ENCODE measurements around the gene IL2RA. TPM values are rescaled to one million over a fixed set of nuclear protein-coding genes. Genes with fewer than 3 reads are reported as not detected.

IL2RA gene
- total RNA-seq, 1 experiment from 2014 or later = not detected

GRCh38 chr10:6100370-6100769 lies 38.2 kb upstream of the IL2RA start:
- no peaks in the 10 kb centered on the region for H3K27me3 ChIP-seq (ENCODE audit: insufficient read depth, low read length)
- no peak overlapping the region for H2BK5ac ChIP-seq (ENCODE audit: insufficient read length, low read length)
- no peak overlapping the region for H3K4ac ChIP-seq (ENCODE audit: low read depth, low read length)
- H2AFZ ChIP-seq (ENCODE audit: low read length) = no peak overlapping the region
- H3K9me3 ChIP-seq (ENCODE audit: control insufficient read depth, low read depth, low read length) = no peaks in the 10 kb centered on the region
- no peak overlapping the region for H2BK12ac ChIP-seq (ENCODE audit: insufficient read length, low read depth, low read length)
- no peak overlapping the region for H2BK15ac ChIP-seq (ENCODE audit: low read depth, low read length)
- H4K20me1 ChIP-seq (ENCODE audit: control insufficient read depth, insufficient read depth, insufficient read length) = no peaks in the 10 kb centered on the region
- H3K56ac ChIP-seq (ENCODE audit: insufficient read length, low read depth, low read length) = no peak overlapping the region
- H3K23ac ChIP-seq (ENCODE audit: insufficient read length, low read depth, low read length) = no peak overlapping the region
- H3K4me3 Mint-ChIP-seq = no peak overlapping the region
- H3K36me3 Mint-ChIP-seq (ENCODE audit: insufficient read depth in 1 of 3, low read depth in 3 of 3) = peaks cover 18 to 56% (median 51%) of the 10 kb centered on the region in 3 experiments
- DNase-seq = no peak
- no peak overlapping the region for H3K14ac ChIP-seq (ENCODE audit: insufficient read depth, low read length)
- TF ChIP-seq CTCF (conservative IDR thresholded peaks at IDR 0.05) = no peak
- peaks cover 74 to 77% of the 10 kb centered on the region in 2 experiments for H3K4me1 Mint-ChIP-seq
- no peak overlapping the region for H4K91ac ChIP-seq (ENCODE audit: insufficient read length, low read depth, low read length)
- H3K79me2 ChIP-seq (ENCODE audit: insufficient read depth, low read length) = peaks cover 14% of the 10 kb centered on the region; the same call in 1 of the 2 replicates
- H4K8ac ChIP-seq (replicated peaks; ENCODE audit: insufficient read length, low read depth, low read length) = no peak overlapping the region
- no peak overlapping the region for H2BK120ac ChIP-seq (ENCODE audit: low read depth, low read length, poor library complexity, severe bottlenecking)
- H3K18ac ChIP-seq (ENCODE audit: insufficient read length, low read depth, low read length) = no peak overlapping the region
- H3K27me3 Mint-ChIP-seq (ENCODE audit: low read depth) = no peaks in the 10 kb centered on the region
- no peak overlapping the region for H3K27ac ChIP-seq (ENCODE audit: insufficient read length, low read depth, low read length)
- no peaks in the 10 kb centered on the region for H3K79me1 ChIP-seq (ENCODE audit: insufficient read depth, low read depth, low read length, poor library complexity, severe bottlenecking)
- no peak overlapping the region for H3T11ph ChIP-seq (ENCODE audit: low read length)
- H3K23me2 ChIP-seq (ENCODE audit: insufficient read length, low read depth, low read length, poor library complexity, severe bottlenecking) = no peaks in the 10 kb centered on the region
- no peak overlapping the region for H3K9ac ChIP-seq (ENCODE audit: extremely low read depth, insufficient read length, low read length)
- H2AK5ac ChIP-seq (ENCODE audit: insufficient read length, low read length) = no peak overlapping the region
- H2BK20ac ChIP-seq (ENCODE audit: low read depth, low read length, poor library complexity, severe bottlenecking) = no peak overlapping the region
- no CpG with 5 or more reads among the region's 1 CpG for WGBS (ENCODE audit: extremely low coverage, insufficient read length, low lambda C conversion rate)
- no peak overlapping the region for H3K27ac Mint-ChIP-seq
- no peak overlapping the region for H4K5ac ChIP-seq (ENCODE audit: insufficient read length, low read depth, low read length)
- no peak overlapping the region for H3K4me2 ChIP-seq (ENCODE audit: insufficient read depth, insufficient read length, low read length)
- no peaks in the 10 kb centered on the region for H3K9me3 Mint-ChIP-seq
- peaks cover 5% of the 10 kb centered on the region; the same call in 1 of the 2 replicates for H3K4me1 ChIP-seq (ENCODE audit: insufficient read depth, low read length)

Data from H9 (cell line).